Occipital lobe (tissue), 2 donors: ENCODE measurements around the gene TCP11L1. TPM values are rescaled to one million over a fixed set of nuclear protein-coding genes. Genes with fewer than 3 reads are reported as not detected.
A peak's percentile ranks its signal among the peaks of the same experiment; 100 is the strongest.

Source experiments
- DNase-seq: peaks from one replicate; lab custom pipeline; 2025; lab: John Stamatoyannopoulos, UW
- total RNA-seq: library from RNA; depleted of rRNA; stranded (reverse); fragments of >200 nt; gene quantifications from one replicate; pipeline ENCODE4 v1.2.3, GENCODE V29; 2014

Gene TCP11L1
- total RNA-seq, result 39.8 TPM

DNA sequence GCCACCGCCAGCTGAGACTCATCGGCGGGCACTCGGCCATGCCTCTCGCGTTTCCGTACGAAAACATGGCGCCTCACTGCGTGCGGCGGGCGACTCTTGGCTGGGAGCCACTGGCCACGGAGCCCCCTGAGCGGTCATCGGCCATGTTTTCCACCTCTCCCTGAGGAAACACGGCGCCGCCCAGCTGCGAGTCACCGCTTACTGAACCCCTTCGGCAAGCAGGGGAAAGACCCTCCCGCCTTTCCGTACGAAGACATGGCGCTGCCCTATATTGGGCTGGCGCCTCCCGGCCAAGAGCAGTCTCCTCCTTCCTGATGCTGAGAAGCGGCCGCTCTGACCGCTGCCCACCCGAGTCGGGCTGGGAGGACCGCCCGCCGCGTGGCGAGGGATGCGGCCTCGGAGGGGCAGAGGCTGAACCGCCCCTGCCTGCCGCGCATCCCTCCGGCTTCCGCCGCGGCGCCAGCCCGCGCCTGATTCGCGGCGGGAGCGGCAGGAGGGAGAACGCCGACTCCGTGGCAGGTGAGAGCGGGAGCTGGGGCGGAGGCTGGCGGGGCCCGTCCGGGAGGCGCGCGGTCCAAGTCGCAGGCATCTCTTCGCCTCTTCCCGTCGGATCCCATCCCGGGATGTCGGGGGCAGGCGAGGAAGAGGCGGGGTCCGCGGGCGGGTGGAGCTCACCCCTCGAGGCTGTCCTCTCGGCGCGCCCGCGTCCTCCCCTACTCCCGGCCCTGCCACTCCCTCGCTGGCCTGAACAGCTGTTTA, at the start of gene TCP11L1:
Gene TCP11L1 (plus strand): TSS at position 299 of the 759 bp plus-strand sequence. CDS start 4,202 bp downstream, outside the sequence.
- peak; percentile 90 for DNase-seq

- no peak for DNase-seq
Observed at GRCh38 chr11:32990481-32990880, 48.9 kb upstream of the TCP11L1 start.

- DNase-seq, result no peak
Observed at GRCh38 chr11:32991427-32991826, 47.9 kb upstream of the TCP11L1 start.

DNA sequence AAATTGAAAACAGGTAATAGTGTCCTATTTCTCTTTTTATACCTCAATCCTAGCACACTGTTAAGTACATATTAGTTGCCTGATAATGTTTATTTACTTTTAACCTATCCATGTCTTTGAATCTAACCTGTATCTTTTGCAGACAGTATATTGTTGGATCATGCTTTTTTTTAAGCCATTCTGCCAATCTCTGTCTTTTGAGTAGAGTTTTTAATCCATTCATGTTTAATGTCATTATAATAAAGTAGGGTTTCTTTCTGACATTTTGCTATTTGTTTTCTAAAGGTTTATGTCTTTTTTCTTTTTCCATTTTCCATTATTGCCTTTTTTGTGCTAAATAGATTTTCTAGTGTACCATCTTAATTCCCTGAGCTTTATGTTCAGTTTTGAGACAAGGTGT, 47.5 kb upstream of the TCP11L1 start:
- DNase-seq, result no peak

DNA sequence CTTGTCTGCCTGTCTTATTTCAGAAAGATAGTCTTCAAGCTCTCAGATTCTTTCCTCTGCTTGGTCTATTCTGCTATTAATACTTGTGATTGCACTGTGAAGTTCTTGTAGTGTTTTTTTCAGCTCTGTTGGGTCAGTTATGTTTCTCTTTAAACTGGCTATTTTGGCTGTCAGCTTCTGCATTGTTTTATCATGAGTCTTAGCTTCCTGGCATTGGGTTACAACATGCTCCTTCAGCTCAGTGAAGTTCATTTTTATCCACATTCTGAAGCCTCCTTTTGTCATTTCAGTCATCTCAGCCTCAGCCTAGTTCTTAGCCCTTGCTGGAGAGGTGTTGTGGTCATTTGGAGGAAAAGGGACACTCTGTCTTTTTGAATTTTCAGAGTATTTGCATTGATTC, 39.2 kb upstream of the TCP11L1 start:
- no peak for DNase-seq

- no peak for DNase-seq
Observed at GRCh38 chr11:33001281-33001680, 38.1 kb upstream of the TCP11L1 start.

- no peak for DNase-seq
Observed at GRCh38 chr11:33001751-33002542, 37.4 kb upstream of the TCP11L1 start.

DNA sequence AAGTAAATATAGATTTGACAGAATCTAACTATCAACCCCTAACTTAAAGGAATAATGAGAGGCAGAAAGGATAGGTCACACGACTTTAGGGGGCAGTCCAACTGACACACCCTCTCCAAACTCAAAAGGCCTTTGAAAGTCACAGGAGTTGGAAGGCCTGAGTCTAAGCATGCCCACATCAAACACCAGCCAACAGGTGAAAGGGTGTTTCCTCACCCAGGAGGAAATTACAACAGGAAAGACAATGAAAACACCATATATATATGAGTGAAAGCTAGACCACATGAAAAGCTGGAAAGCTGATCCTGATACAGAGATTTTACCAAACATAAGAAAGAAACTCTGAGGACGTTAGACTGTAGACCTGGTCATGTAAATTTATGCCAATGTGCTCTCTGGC, 34.2 kb upstream of the TCP11L1 start:
- no peak for DNase-seq

DNA sequence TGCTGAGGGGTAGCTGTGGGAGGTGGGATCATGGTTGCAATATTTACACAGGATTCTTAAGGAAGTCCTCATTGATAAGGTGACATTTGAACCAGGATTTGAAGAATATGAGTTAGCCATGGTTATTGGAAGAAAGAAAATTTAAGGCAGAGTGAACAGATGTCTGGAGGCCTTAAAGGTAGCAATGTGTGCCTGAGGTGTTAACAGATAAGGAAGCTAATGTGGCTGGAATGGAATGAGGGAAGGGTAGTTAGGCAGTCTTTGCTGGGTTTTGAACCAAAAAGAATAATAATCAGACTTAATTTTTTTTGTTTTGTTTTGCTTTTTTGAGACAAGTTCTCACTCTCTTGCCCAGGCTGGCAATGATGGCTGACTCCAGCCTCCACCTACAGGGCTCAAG, 33.4 kb upstream of the TCP11L1 start:
- DNase-seq, result no peak

DNA sequence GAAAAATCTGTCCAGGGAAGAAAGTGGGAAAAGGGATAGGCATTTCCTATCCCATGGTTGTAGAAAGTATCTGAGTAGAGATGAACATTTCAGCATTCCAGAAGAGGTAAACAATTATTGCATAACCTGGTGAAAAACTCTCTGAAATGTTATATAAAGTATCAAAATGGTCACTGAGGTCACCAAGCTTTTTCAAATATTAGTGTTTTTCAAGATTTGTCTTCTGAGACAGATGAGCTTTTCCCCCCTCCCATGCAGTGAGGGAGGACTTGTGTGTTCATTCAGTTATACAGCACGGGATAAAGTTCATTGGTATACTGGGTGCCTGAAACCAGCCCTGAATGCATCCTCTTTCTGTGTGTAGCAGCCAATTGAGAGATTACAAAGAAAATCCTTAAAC, 25.6 kb upstream of the TCP11L1 start:
- DNase-seq, result no peak

- peak; percentile 74 for DNase-seq
Observed at GRCh38 chr11:33015621-33016551, 23.5 kb upstream of the TCP11L1 start, which contains the start of gene DEPDC7. Gene DEPDC7 (plus strand): TSS chr11:33015878. CDS start chr11:33015956, 78 bp downstream.

DNA sequence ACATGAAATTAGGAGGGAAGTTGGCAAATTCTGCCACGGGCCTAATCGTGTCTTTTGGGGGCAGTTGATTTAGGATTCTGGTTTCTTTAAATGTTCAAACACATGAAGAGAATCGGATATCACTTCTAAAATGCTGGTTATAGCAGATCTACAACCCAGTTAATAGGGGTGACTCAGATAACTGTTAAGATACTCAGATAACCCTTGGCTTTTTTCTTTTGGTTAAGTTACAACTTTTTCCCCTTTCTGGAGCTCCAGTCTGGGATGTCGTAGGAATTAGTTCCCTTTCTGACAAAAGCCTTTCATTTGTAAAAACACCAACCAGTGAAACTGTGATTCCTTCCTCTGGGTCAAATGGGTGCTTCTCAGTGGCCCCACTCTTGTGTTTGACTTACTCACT, 22.7 kb upstream of the TCP11L1 start:
- DNase-seq, result no peak

- no peak for DNase-seq
Observed at GRCh38 chr11:33017478-33017877, 21.9 kb upstream of the TCP11L1 start.

- DNase-seq, result no peak
Observed at GRCh38 chr11:33017965-33018364, 21.4 kb upstream of the TCP11L1 start.

DNA sequence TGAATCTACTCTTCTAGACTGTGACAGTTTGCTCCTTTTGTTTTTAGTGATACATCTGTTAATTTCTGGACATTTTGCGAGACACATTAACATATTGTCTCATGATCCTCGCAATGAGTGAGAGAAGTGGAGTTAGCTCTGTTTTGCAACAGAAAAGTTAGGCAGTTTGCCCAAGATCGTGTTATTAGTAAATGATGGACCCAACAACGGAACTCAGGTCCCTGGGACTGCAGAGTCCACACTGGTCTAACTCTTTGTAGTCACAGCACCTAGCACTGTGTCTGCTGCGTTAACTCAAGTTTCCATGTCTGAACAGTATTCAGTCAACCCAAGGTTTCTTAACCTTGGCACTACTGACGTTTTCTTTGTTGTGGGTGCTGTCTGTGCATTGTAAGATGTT, 20.5 kb upstream of the TCP11L1 start:
- no peak for DNase-seq

DNA sequence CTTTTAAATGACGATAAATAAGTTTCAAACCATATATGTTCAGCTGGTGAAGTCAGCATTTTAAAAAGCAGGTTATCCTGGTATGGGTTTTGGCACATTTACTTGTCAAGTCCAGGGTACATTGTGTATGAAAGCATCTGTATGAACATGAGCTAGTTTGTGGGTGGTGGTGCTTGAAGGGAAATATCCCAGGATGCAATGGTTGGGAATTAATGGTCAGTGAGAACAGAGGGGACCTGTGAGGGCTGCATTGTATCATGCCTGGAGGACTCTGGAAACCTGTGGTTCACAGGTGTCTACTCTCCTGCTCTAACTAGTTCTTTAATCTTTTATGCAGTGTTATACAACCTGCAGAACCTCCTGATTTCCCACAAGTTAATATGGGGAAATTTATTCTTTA, 17.9 kb upstream of the TCP11L1 start:
- no peak for DNase-seq

DNA sequence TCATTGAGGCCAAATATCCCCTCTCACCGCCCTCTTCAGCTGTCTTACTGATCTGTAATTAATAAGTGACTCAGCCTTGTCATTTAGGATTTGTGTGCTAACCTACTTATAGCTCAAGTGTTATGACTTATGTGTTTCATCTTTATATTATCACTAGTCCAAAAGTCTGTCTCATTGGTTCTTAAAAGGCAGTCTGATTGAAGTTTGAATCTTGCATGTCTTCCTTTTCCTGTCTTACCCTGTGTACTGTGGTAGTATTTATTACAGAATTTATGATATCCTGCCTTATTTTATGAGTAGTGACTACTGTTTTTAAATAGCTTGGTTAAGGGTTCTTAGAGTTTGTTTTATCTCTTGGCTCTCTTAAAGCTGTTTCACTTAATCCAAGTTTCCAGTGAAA, 17.4 kb upstream of the TCP11L1 start:
- DNase-seq, result no peak

DNA sequence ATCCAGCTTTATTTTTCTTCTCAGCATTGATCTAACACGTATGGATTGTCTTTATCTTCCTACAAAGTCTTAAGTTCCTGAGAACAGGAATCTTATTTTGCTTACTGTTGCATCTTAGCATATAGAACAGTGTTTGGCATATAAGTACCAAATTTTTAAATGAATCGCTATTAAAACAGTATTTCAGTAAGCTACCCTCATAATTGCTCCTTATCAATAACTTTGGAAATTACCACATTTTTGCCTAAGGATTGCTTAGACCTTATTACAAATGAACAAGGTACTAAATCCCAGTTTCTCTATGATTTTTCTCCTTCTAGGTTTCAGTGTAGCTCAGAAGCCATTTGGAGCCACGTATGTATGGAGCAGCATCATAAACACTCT, 14.0 kb upstream of the TCP11L1 start:
- DNase-seq, result no peak

- DNase-seq, result no peak
Observed at GRCh38 chr11:33027233-33027632, 12.1 kb upstream of the TCP11L1 start.

DNA sequence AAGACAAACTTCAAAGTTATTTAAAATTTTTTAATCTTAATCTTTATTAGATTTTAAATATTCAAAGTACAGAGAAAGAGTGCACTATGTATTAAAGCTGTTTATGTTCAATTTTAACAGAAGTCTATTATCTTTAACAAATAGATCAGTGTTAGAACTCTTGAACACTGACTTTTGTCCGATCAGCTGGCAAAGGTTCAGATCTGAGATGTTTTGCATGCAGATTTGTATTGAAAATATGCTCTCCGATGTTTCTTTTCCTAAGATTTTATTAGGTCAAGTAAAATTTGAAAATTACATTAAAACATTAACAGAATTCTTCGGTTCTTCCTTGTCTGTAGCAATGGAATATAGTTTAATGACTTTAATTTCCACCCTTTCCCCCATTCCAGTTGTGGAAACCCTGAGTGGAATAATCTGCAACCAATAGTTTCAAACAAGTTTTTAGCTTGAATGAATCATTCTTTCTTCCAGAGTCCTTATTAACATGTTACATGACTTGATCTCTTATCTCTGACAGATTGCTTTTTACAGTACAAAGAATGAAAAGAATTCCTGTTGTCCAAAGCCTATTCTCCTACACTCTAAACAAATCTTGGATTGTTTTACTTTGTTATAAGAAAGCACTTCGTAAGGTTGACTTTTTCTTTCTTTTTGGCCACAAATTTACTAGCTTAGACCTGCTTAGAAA, 11.4 kb upstream of the TCP11L1 start:
- DNase-seq, result no peak

DNA sequence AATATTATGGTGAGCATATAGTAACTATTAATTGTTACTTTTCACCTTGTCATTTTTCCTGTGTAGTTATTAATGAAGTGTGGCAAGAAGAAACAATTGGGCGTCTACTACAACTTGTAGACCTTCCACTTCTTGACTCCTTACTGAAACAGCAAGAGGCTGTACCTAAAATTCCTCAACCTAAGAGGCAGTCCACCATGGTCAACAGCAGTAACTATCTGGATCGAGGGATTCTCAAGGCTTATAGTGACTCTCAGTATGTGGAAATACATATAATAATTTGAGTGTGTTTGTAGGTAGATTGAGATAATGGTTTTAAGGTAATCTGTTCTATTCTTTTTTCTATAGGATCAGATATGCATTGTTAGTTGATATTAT, 10.8 kb upstream of the TCP11L1 start:
- DNase-seq, result no peak
